NCI-H82 (cell line): ENCODE data around the gene BLOC1S5.
A peak's percentile ranks its signal among the peaks of the same experiment; 100 is the strongest.
"Not testable (repeated sequence)": the region's sequence is repeated elsewhere in the genome, so short reads cannot be mapped to it uniquely, and the experiment has no call there.

ENCODE experiments used
- DNase-seq: peaks from one replicate; lab custom pipeline; 2025; lab: John Stamatoyannopoulos, UW

The BLOC1S5 gene

GRCh38 chr6:8080362-8081151 lies 16.4 kb upstream of the BLOC1S5 start:
- DNase-seq: no peak

GRCh38 chr6:8079126-8079525 lies 14.9 kb upstream of the BLOC1S5 start:
- DNase-seq: no peak

DNA sequence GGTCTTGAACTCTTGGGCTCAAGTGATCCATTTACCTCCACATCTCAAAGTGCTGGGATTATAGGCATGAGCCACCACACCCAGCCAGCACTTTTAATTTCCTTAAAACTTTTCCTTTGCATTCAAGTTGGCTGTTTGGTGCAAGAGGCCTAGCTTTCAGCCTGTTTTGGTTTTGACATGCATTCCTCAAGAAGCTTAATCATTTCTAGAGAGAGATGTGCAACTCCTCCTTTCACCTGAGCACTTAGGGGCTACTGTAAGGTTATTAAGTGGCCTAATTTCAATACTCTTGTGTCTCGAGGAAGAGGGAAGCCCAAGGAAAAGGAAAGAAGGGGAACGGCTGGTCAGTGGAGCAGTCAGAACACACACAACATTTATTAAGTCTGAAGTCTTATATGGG lies 13.8 kb upstream of the BLOC1S5 start:
- DNase-seq: no peak

DNA sequence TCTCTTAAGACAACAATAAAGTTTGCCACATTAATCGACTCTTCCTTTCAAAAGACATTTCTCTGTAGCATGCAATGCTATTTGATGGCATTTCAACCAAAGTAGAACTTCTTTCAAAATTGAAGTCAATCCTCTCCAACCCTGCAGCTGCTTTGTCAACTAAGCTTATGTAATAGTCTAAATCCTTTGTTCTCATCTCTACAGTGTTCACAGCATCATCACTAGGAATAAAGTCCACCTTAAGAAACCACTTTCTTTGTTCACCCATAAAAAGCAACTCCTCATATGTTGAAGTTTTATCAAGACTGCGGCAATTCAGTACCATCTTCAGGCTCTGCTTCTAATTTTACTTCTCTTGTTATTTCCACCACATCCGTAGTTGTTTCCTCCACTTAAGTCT lies 11.5 kb upstream of the BLOC1S5 start:
- no peak for DNase-seq

- DNase-seq: no peak
Observed at GRCh38 chr6:8075185-8075584, 11.0 kb upstream of the BLOC1S5 start.

DNA sequence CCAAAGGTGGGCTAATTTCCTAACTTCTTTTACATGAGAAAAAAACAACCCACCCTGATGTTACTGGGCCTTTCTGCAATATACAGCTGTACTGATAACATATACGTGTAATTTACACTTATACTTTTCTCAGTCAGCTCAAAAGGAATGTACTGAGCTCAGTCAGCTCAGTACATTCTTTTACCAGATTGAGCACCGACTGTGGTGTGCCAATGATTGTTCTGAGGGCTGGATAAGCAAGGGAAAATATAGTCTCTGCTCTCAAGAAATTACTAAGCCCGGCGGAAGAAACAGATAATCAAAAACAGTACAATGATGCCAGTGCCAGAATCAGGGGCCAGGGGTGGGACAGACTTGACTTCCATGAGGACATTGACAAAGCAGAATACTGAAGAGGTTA lies 10.0 kb upstream of the BLOC1S5 start:
- no peak for DNase-seq

GRCh38 chr6:8073758-8074157 lies 9.6 kb upstream of the BLOC1S5 start:
- DNase-seq: no peak

DNA sequence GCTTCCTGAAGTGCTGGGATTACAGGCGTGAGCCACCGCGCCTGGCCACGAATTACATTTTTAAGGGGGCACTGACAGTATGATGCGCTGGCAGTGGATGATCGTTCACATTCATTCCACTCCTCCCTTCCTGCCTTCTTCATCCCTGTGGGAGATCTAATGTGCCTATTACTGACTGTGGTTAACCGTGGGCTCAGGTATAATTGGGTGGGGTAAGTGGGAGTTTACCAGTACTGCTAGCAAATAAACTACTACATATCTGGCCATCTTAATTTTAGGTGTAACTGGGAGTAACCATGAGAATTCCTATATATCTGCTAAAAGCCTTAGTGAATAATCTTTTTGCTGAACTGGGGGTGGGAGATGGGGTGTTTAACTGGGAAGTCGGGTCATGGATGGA lies 6.5 kb upstream of the BLOC1S5 start:
- no peak for DNase-seq

GRCh38 chr6:8069631-8070284 lies 5.6 kb upstream of the BLOC1S5 start:
- DNase-seq: no peak

DNA sequence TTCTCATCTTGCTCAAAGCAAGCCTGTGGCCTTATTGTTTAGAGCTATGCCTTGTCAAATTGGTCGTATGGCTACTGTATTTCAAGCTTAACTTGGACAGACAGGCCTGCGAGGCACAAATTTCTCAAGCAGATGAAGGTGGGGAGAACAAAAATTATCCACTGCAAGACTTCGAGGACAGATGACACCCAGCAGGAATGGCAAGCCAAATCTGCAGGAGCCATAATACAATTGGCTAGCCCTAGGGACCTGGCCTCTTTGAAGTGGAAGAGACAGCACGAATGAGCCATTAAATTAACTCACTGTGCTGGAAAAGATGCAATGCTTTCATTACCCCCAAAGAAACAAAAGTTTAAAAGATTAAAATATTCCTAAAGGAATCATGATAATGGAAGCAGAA lies 5.0 kb upstream of the BLOC1S5 start:
- no peak for DNase-seq

DNA sequence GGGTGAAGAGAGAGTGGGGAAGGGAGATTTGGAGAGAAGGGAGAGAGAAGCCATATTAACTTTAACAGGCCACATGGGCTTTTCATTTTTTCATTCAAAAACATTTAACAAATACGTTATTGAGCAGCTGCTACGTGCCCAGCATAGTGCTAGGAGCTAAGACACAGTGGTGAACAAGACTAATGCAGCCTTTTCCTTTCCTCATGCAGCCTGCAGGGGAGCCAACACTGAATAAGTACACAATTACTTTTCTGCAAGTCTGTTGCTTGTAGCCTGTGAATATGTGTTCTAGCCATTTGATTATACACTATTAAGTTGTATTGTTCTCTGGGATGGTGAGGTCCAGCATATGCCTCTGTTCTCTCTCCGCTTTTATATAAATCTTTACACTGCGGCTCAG lies 1.9 kb upstream of the BLOC1S5 start:
- peak; percentile 8 for DNase-seq

DNA sequence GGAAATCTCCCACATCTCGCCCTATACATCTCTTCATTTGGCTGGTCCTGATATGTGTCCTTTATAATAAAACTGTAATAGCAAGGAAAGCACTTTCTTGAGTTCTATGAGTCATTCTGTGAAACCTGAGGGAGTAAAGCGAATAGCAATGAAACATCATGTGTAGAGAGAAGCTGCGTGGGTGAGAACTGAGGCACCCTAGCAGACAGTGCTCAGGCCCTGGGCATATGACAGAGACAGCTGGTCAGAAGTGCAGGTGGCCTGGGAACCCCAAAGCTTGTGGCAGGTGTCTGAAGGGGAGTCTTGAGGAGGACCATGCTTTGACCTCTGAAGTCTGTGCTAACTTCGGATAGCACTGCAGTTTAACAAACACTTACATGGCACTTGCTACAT lies 1.3 kb upstream of the BLOC1S5 start:
- no peak for DNase-seq

DNA sequence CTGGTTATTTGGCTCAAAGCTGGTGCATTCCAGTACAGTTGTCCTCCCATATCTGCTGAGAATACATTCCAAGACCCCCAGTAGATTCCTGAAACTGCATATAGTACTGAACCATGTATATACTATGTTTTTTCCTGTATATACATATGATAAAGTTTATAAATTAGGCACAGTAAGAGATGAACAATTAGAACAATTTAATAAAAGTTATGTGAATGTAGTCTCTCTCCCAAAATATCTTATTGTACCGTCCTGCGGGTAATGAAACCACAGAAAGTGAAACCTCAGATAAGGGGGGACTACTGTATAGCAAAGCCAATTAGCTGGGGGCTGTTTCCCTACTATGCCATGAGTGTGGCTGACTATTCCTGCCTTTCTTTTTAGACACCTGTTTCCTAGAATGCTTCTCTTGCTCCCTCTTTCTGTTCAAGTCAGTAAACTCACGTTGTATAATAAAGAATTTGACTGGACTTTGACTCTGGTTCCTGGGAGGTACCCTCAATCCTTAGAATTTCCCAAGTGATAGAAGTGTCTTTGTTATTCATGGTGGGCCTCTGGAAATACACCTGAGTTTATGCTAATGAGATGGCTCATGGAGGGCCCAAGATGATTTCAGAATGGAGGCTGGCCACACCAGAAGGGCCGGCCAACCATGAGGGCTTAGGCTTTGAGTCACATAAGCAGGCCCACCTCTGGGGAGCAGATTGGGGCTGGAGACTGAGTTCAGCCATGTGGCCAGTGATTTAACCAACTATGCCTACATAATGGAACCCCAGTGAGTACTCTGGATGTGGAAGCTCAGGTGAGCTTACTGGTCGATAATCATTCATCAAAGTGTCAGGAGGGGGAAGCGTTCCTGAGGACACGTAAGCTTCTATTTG lies 689 bp upstream of the BLOC1S5 start:
- peak; percentile 33 for DNase-seq

- no peak for DNase-seq
Observed at GRCh38 chr6:8061736-8062135, 2.5 kb downstream of the BLOC1S5 start.

GRCh38 chr6:8060346-8060745 lies 3.8 kb downstream of the BLOC1S5 start:
- no peak for DNase-seq

DNA sequence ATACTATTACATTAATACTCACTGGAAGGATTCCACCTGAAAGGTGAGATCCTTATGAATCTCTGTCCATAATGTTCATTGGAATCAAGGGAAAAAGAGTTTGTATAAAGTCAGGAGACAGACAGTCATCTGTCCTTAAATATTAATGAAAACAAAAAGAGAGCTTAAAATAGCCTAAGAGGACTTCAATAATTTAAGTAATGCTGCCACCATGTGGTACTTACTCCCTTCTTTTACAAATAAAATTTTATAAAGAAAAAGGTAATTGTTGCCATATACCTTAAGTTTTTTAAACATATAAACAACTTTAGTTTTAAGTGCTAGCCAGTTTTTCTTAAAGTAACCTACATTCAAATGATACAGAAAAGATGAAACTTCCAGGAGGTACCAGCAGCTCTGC lies 5.1 kb downstream of the BLOC1S5 start:
- no peak for DNase-seq

DNA sequence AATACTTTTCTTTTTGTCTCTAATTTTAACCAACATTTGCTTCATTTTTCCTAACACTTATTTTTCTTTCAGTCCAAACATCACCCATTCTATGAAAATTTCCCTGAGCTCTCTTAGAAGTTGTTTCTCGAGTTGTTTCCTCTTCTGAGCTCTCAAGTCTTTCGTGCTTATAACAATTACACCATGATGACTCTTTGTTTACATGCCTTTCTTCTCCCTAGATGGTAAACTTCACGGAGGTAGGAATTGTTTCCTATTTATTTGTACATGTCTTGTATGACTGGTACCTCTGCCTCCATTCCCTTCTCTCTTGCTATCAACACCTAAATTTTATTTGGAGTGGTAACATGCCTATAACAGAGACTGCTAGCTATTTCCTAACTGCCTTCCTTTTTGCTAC lies 6.4 kb downstream of the BLOC1S5 start:
- no peak for DNase-seq

DNA sequence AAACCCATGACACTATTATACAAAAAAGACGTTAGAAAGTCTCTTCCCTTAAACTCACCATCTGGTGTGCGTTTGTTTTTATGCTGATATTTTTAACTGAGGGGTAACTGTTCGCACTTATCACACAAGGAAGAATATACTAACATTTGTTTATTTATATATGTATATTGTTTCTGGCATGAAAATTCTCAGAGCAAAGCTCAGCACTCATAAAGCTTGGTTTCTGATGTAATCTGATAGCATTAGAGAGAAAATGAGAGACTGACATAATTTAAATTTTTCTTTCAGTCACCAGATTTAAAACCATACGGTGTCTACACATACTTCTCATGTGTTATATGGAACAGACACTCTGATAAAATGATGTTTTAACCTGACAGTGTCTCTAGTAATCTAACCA lies 6.9 kb downstream of the BLOC1S5 start:
- DNase-seq: no peak

DNA sequence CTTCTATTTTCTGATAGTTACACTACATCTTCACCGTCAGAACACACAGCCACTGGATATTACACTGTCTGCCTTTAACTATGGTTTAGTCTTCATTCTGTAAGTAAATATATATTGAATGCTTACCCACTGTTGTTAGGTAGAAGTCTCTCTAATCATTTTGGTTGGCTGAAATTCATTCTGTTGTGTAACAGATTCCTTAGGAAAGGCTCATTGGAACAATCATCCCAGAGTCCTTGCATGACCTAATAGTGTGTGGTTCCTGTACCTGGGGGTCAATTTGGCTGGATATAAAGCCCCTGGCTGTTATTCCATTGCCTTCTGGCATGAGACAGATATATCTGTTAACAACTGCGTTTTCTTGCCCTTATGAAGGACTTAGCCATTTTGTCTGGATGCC lies 9.9 kb downstream of the BLOC1S5 start:
- no peak for DNase-seq

DNA sequence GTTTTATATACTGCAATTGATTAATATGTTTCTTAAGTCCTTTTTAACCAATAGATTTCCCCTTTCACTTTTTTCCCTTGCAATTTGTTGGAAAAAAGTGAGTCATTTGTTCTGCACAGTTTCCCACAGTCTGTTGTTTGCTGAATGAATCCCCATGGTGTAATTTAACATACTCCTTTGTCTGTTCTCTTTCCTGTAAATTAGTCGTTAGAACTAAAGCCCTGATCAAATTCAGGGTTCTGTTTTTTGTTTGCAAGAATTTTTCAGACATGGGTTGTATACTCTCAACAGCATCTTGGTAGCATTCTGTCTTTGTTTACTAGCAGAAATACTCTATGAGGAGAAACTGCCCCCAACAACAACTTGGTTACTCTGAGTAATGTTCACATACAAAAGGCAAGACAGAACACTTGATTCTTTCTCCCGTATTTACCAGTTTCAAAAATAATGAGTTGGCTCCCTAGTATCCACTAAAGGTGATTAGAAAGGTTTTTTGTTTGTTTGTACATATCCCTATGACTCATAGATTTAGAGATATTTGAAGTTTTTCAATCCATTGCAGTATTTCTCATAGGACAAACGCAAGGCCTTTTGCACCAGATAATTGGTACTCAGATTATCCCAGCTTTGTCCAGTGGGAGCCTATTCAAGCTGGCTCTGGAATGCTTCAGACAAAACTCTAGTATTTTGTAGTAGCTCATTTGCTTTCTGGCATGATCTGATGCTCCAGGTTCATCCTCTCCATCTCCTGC lies 16.5 kb downstream of the BLOC1S5 start:
- no peak for DNase-seq

- DNase-seq: not testable (repeated sequence)
Observed at GRCh38 chr6:8045769-8046168, 18.4 kb downstream of the BLOC1S5 start.

- DNase-seq: no peak
Observed at GRCh38 chr6:8043221-8043620, 21.0 kb downstream of the BLOC1S5 start.
